Hippocampal formation (tissue), 2 donors: ENCODE results near the gene ZNF543.
"Not testable (repeated sequence)": the region's sequence is repeated elsewhere in the genome, so short reads cannot be mapped to it uniquely, and the experiment has no call there.

Experiments used
- DNase-seq, 2 donors: peaks; one replicate each; lab custom pipeline; 2025; lab: John Stamatoyannopoulos, UW

ZNF543 gene

DNA sequence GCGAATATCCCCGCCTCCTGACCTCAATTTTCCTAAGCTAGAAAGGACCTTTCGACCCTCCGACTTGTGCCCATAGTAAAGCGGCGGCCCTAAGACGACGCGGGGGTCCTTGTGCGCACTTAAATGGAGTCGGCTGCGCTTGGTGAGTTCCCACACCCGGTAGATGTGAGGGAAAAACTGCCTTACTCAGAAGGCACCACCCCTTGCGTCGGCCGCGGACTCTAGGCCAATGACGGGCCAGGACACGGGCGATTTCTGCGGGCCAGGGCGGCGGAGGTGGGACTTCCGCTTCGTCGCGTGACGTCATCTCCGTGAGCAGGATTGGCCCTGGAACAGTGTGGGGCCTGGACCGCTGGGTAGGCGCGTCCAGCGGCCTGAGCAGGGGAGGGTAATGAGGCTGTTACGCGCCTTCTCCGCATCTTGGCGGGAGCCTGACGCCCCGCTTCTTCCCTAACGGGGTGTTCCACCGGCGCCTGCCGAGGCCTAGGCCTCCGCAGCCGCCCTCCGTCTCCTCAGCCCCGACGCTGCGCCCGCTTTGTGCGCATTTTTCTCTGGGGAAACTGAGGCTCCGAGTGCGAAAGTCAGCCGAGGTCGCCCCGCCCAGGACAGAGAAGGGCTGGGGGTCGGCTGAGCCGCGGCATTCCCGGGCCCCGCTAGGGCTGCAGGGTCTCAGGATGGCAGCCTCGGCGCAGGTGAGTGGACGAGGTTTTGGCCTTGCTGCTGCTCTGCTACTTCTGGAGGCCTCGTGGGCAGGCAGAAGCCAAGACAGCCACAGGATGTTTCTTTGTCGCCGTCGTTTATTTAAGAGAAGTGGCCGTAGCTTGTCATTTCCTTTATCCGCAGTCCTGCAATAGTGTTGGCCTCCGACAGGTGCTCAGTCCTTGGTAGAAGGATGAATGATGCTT is at the start of gene ZNF543:
Gene ZNF543, plus strand, starts transcription at position 293 of the 905 bp plus-strand sequence. Its CDS starts 382 bp downstream, at position 675.
- DNase-seq = peak; percentile 92 to 94

DNA sequence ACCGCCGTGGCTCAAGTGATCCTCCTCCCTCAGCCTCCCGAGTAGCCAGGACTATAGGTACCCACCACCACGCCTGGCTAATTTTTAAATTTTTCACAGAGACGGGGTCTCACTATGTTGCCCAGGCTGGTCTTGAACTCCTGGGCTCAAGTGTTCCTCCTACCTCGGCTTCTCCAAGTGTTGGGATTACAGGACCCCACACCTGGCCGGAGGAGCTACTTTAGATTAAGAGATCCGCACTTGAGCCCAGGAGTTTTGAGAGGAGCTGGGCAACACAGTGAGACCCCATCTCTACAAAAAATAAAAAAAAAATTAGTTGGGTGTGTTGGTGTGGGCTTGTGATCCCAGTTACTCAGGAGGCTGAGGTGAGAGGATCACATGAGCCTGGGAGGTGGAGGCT is 49.0 kb upstream of the ZNF543 start:
- no peak for DNase-seq

DNA sequence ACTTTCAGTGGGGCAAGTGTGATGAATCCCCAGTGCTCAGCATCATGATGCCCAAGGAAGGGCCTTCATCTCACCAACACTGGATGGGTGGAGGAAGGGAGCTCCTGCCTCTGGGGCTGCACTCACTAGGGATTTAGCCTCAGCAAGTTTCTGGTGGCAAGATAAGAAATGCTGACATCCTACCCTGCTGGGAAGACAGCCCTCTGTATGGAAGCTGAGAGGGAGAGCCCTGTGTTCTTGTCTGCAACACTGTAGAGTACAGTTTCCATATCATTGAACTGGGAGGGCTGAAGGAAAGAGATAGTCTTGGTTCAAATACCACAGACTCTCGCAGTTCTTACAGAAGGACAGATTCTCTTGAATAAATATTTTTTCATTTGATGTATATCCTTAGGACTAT is 47.3 kb upstream of the ZNF543 start:
- DNase-seq = no peak

DNA sequence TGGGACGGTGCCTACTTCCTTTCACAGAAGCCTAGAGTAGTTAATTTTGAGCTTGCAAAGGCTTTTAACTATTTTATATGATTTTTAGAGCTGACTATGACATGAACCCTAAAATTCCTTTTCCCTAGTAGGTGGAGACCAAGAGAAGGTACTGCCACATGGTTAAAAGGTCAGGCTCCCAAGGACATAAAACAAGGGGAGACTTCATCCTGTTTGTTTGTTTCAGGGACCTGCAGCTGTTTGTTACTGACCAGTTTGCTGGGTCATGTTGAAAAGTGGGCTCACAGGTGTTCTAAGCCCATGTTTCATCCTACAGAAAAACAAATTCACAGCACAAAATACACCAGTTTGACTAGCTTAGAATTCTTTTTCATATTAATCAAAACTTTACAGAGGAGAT is 43.8 kb upstream of the ZNF543 start:
- no peak for DNase-seq

DNA sequence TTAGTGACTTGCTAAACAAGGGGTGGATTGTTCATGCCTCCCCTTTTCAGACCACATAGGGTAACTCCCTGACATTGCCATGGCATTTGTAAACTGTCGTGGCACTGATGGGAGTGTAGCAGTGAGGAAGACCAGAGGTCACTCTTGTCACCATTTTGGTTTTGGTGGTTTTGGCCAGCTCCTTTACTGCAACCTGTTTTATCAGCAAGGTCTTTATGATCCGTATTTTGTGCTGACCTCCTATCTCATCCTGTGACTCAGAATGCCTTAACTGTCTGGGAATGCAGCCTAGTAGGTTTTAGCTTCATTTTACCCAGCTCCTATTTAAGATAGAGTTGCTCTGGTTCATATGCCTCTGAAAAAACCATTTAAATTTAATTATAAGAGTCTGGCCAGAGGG is 41.8 kb upstream of the ZNF543 start:
- DNase-seq = not testable (repeated sequence)

DNA sequence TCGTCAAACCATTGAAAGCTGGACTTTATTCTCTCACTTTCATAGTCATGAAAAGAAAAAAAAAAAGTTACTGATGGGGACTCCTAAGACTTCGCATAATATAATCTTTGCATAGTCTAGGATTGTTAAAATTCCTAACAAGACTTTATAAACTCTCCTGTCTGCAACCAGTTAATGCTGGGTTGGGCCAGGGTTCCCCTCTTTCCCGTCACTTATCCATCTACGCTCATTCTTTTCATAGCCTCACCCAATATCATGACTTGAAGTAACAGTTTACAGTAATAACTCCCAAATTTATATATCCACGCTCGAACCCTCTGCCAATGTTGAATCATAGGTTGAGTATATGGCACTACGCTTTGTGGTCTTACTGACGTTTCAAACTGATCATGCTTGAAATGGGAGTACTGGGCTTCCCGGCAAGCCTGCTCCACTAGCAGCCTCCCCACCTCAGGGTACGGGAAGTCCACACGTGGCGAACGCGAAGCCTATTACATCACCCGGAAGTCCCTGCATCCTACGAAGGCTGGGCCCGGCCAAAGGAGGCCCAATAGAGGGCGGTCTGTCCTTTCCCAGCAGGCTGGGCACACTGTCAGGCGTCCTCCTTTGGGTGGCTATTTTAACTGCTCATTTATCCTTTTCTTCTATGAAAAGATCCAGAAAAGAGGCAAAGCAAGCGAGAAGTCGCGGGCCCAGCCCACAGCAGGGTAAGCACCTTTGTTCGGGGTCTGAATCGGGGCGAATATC is 40.7 kb upstream of the ZNF543 start:
- peak; percentile 81 to 89 for DNase-seq

DNA sequence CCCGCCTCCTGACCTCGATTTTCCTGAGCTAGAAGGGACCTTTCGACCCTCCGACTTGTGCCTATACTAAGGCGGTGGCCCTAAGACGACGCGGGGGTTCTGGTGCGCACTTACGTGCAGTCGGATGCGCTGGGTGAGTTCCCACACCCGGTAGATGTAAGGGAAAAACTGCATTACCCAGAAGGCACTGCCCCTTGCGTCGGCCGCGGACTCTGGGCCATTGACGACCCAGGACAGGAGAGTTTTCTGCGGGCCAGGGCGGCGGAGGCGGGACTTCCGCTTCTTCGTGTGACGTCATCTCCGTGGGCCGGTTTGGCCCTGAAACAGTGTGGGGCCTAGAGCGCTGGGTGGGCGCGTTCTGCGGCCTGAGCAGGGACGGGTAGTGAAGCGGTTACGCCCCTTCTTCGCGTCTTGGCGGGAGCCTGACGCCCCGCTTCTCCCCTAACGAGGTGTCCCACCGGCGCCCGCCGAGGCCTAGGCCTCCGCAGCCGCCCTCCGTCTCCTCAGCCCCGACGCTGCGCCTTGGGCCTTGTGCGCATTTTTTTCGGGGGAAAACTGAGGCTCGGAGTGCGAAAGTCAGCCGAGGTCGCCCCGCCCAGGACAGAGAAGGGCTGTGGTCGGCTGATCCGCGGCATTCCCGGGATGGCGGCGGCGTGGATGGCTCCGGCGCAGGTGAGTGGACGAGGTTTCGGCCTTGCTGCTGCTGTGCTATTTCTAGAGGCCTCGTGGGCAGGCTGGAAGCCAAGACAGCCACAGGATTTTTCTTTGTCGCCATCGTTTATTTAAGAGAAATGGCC is 39.9 kb upstream of the ZNF543 start, which contains the start of gene ZNF460:
Gene ZNF460, plus strand, starts transcription at position 321 of the 797 bp plus-strand sequence. Its CDS starts 322 bp downstream, at position 643.
- peak; percentile 92 to 94 for DNase-seq

DNA sequence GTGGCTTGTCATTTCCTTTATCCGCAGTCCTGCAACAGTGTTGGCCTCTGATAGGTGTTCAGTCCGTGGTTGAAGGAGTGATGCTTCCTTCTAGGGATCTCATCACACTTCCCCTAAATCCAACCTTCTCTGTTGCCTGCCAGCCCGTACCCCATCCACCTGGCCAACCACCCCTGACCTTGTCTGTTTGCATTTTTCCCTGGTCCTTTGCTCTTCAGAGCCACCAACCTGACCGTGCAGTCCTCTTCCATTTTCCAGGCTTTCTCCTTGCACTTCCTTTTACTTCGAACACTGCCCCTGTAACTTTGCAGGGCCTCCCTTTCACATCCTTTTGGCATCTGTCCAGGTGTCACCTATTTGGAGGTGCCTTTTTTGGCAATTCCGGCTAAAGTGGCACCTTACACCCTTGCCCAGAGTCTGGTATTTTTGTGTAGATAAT is 39.3 kb upstream of the ZNF543 start:
- DNase-seq = no peak

DNA sequence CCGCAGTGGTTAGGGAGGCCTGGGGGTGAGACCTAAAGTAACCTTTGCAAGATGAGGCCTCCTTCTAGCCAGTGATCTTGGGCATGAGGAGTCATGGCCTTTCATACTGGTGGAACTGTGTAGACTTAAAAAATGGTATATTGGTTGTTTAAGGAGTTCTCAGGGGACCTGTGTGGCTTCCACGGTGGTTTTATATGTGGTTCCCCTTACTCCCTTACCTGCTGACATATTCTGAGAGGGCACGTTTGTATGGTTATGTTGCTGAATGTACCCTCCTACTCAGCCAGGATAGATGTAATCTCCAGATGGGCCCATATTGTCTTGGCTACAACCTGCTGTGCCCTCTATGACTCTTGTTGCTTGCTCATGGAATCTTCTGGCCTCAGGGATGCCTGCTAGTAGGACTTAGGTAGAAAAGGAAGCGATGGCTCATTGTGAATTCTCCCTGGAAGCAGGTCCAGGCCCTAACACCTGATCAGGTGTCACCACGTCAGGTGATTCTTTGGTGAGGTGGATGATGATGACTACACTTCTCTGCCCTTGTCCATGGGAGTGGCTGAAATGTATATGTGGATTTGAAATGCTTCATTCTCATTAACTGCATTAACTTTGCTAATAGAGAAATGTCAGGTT is 38.1 kb upstream of the ZNF543 start:
- DNase-seq = no peak

DNA sequence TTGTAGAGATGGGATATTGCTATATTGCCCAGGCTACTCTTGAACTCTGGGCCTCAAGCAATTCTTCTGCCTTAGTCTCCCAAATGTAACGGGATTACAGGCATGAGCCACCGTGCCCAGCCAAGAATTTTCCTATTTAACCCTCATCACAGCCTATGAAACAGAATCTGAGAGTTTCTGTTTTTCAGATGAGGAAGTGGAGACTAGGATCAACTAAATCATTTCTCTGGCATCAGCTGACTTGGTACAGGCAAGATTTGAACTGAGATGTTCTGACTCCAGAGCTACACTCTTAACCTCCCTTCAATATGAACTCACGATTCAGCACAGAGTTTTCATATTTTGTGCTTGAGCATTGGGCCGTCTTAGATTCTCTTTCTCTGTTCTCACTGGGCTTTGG is 31.9 kb upstream of the ZNF543 start:
- DNase-seq = no peak

DNA sequence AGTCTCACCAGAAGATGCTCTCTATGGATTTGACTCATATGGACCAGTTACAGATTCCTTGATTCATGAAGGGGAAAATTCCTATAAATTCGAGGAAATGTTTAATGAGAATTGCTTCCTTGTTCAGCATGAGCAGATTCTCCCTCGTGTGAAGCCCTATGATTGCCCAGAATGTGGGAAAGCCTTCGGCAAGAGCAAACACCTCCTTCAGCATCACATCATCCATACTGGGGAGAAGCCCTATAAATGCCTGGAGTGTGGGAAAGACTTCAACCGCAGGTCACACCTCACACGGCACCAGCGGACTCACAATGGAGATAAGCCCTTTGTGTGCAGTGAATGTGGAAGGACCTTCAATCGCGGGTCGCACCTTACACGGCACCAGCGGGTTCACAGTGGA is 29.3 kb upstream of the ZNF543 start:
- DNase-seq = no peak

DNA sequence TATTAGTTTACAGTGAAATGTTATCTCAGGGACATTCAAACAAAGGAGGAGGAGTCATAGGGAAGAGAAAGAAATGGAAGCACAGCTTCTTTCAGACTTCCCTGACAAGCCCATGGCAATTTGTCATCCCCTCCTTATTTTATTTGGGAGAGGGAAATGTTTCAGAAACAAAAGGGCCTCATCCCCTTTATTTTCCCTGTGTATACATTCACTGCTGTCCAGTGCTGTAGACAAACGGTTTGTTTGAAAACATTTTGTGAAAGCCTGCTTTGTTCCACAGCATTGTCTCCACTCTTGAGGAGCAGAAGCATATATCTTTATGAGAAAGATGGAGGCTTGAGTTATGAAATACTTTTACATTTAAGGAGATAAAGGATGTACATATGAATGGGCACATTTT is 27.7 kb upstream of the ZNF543 start:
- DNase-seq = no peak

DNA sequence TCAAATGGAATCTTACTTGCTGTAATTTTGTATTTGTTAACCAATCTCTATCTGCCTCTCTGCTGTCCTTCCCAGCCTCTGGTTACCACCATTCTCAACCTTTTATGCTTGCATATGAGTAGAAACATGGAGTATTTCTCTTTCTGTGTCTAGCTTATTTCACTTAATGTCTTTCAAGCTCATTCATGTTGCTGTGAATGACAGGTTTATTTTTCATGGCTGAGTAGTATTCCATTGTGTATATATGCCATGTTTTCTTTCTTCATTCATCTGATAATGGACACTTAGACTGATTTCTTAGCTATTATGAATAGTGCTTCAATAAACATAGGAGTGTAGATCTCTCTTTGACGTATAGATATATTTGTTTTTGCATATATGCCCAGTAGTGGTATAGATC is 26.6 kb upstream of the ZNF543 start:
- DNase-seq = no peak

DNA sequence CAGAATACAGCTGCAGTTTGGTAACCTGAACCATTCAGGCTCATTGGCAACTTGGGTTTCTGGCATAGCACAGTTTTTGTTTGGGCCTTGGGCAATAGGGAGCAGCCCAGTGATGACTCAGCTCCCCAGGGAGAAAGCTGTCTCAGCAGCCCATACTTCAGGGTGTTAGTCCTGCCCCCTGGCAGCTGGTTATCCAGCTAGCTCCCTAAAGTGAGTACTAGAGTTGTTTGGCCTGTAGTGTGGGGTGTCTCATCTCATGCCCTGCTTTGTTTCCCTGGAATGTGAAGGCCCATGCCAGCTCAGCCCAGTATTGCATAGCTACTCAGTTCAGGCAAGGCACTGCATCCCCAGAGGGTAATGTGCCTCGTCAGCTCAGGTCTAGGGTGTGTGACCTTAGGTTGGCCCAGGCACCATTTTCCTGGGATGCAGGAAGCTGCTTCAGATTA is 18.2 kb upstream of the ZNF543 start:
- DNase-seq = no peak

DNA sequence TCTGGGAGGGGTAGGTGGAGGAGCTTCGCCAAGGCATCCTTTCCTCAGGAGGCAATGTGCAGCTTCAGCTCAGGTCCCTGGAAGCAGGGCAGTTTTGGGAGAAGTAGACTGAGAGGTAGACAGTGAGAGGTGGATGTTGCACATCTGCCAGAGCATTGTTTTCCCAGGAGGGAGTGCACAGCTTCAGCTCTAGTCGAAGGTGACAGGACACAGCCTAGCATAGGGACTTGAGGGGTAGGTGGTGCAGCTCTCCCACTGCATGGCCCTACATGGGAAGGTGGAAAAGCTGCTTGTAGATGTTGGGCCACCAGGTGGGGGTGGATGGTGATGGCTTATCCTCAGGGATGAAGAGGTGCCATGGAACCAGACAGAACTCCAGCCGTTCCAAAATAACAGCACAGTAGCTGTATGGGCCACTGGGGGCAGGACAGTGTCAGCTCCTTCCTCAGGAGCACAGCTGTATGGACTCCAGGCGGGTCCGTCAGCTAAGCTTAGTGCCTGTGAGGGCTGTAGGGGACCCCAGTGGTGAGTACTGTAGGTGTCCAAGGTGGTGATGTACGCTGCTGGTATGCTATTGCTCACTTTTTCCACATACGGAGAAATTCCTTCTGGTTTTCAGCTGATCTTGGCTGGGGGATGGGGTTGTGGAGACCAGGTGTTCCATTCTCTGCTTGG is 17.4 kb upstream of the ZNF543 start:
- no peak for DNase-seq

DNA sequence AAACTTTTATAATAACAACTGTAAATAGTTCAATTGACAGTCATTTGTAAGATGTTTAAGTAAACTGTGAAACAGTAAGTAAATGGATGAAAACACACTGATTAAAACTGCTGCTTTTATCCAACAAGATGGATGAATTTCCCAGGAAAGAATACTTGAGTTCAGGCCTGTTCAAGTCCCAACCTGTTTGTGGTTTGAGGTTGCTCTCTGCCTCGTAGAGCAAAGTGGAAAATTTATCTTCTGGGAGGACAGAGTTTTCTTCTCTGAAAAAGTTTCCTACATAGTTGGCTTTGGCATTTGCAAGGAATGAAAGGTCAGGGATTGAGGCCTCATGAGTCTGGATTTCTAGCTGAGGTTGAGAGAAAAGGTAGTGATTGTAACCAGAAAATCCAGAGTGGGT is 15.2 kb upstream of the ZNF543 start:
- no peak for DNase-seq

DNA sequence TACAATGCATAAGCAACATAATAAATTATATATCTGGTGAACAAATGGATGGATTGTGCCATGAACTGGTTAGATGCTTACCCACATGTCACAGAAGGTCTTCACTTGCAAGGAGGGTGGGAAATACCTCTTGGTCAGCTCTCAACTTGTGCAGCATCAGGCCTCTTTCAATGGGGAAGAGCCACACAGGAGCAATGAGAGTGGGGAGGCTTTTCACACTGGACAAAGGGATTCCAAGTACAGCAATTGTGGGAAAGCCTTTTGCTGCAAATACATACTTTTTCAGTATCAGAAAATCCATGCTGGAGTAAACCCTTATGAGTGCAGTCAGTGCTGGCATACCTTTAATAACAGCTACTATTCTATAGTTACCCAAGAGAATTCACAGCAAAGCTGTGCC is 11.8 kb upstream of the ZNF543 start:
- DNase-seq = no peak

DNA sequence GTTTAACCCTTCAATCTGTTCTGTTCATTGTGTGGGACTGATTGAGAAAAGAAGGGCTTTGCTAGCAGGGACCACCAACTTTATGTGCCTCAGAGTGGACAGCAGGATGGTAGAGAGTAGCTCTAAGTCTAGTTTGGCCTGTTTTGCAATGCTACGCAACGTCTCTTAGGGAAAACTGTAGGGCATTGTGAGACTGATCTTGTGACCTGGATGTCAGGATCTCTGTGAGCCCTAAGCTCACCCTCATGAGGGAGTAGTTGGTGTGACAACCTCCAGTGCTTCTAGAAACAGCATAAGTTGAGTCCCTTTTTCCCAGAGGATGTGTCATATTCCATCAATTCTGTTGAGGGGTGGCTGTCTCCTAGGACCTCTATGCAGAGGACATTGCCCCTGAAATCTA is 9.5 kb upstream of the ZNF543 start:
- no peak for DNase-seq

DNA sequence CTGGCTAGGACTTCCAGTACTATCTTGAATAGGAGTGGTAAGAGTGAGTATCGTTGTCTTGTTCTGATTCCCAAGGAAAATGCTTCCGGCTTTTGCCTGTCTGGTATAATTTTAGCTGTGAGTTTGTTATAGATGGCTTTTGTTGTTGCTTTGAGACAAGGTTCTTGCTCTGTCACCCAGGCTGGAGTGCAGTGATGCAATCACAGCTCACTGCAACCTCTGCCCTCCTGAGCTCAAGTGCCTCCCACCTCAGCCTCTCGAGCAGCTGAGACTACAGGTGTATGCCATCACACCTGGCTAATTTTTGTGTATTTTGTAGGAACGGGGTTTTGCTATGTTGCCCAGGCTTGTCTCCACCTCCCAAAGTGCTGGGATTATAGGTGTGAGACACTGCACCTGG is 6.1 kb upstream of the ZNF543 start:
- DNase-seq = no peak

DNA sequence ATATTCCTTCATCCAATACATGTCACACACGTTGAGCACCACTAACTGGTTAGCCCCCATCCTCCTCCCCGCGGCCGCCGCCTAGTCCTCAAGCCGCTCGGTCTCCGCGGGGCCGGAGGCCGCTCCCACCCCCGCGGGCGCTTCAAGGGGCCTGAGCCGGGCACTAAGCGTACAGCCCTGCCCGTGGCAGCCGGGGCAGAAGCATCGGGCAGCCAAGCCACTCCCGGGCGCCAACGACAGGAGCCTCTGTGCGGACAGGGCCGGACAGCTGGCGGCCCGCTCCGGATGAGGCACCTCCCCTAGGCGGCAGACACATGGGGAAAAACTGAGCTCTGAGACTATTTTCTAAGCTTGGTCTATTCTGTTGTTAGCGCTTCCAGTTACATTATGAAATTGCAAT is 2.8 kb upstream of the ZNF543 start:
- DNase-seq = no peak

DNA sequence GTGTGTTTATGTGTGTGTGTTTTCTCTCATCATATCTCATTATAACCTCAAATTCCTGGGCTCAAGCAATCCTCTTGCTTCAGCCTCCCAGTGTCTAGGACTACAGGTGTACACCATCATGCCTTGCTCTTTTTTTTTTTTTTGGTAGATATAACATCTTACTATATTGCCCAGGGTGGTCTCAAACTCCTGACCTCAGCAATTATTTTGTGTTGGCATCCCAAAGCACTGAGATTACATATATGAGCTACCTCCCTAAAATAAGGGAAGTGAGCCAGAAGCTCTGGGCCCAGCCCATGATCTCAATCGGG is 448 bp upstream of the ZNF543 start:
- no peak for DNase-seq
